Osteoblast (primary cell): ENCODE results near the gene TMC2. TPM values are rescaled to one million over a fixed set of nuclear protein-coding genes. Genes with fewer than 3 reads are reported as not detected.
"Not testable (repeated sequence)": the region's sequence is repeated elsewhere in the genome, so short reads cannot be mapped to it uniquely, and the experiment has no call there.

Experiments used
- DNase-seq: peaks from one replicate; pipeline ENCODE4 v3.0.0; 2011; ENCODE audit warnings: low spot score, mixed read lengths; ENCODE audit not compliant: insufficient read length; ENCODE audit errors: missing footprints
- H2AFZ ChIP-seq: 2 replicates; pipeline ENCODE4 v1.6.0; 2011; ENCODE audit warnings: mild to moderate bottlenecking, low read length
- H3K27ac ChIP-seq: 2 replicates; pipeline ENCODE4 v1.5.1; 2011; ENCODE audit warnings: mild to moderate bottlenecking, low read depth, low read length, moderate library complexity
- H3K27me3 ChIP-seq: 2 replicates; pipeline ENCODE4 v1.6.0; 2012; ENCODE audit warnings: mild to moderate bottlenecking, control low read depth, inconsistent platforms, low read length, moderate library complexity; ENCODE audit not compliant: insufficient read depth
- H3K36me3 ChIP-seq: 2 replicates; pipeline ENCODE4 v1.5.1; 2011; ENCODE audit warnings: mild to moderate bottlenecking, low read length, control low read depth, moderate library complexity; ENCODE audit not compliant: insufficient read depth
- H3K4me1 ChIP-seq: 2 replicates; pipeline ENCODE4 v1.5.1; 2011; ENCODE audit warnings: mild to moderate bottlenecking, low read length, control low read depth, moderate library complexity; ENCODE audit not compliant: insufficient read depth
- H3K4me2 ChIP-seq: 2 replicates; pipeline ENCODE4 v1.6.0; 2011; ENCODE audit warnings: mild to moderate bottlenecking, low read length; ENCODE audit not compliant: insufficient read depth
- H3K4me3 ChIP-seq: fragments of 200-600 bp; sonication (generic); 3 replicates; pipeline ENCODE4 v1.5.1; 2012; ENCODE audit warnings: mild to moderate bottlenecking, low read length, inconsistent platforms; ENCODE audit not compliant: insufficient read depth
- H3K79me2 ChIP-seq: 2 replicates; pipeline ENCODE4 v1.6.0; 2012; ENCODE audit warnings: mild to moderate bottlenecking, low read length, control low read depth, inconsistent platforms; ENCODE audit not compliant: insufficient read depth
- H3K9me3 ChIP-seq: 2 replicates; pipeline ENCODE4 v1.5.1; 2011; ENCODE audit warnings: low read depth, low read length, control low read depth
- H4K20me1 ChIP-seq: 2 replicates; pipeline ENCODE4 v1.6.0; 2012; ENCODE audit warnings: mild to moderate bottlenecking, low read length, control low read depth; ENCODE audit not compliant: insufficient read depth
- CTCF ChIP-seq: IDR thresholded peaks from 2 replicates; pipeline ENCODE4 v1.5.1; 2011; ENCODE audit warnings: mild to moderate bottlenecking, low read depth, low read length, moderate library complexity; ENCODE audit errors: extremely low read depth
- total RNA-seq: library from RNA; depleted of rRNA; stranded (reverse); fragments of >200 nt; gene quantifications from 2 replicates; pipeline ENCODE4 v1.2.3, GENCODE V29; 2012

TMC2 gene
- not detected in 2 replicates for total RNA-seq

GRCh38 chr20:2536560-2536986 lies at the start of gene TMC2:
Gene TMC2, plus strand, starts transcription at chr20:2536573. Its CDS starts 49 bp downstream, at chr20:2536622.
- H3K27ac ChIP-seq: no peak within 1 kb of the TSS
- TF ChIP-seq CTCF: no peak
- no peak within 1 kb of the TSS for H3K4me2 ChIP-seq
- H3K27me3 ChIP-seq: peaks cover 41% of the 10 kb centered on the region
- no peak for DNase-seq
- H3K9me3 ChIP-seq: no peaks in the 10 kb centered on the region
- H3K4me1 ChIP-seq: no peaks in the 10 kb centered on the region
- H3K36me3 ChIP-seq: no peaks in the 10 kb centered on the region
- no peaks in the 10 kb centered on the region for H3K79me2 ChIP-seq
- no peak within 1 kb of the TSS for H3K4me3 ChIP-seq
- H2AFZ ChIP-seq: no peak within 1 kb of the TSS
- no peaks in the 10 kb centered on the region for H4K20me1 ChIP-seq

- not testable (repeated sequence) for H3K4me1 ChIP-seq, DNase-seq, H4K20me1 ChIP-seq, H3K4me3 ChIP-seq, H3K9me3 ChIP-seq, H2AFZ ChIP-seq, H3K27ac ChIP-seq, H3K4me2 ChIP-seq, H3K27me3 ChIP-seq
- peaks cover 15% of the 10 kb centered on the region for H3K36me3 ChIP-seq
- peaks cover 26% of the 10 kb centered on the region for H3K79me2 ChIP-seq
Measured at GRCh38 chr20:2502808-2503384, 33.5 kb upstream of the TMC2 start.

- not testable (repeated sequence) for H3K9me3 ChIP-seq, H4K20me1 ChIP-seq, H3K27ac ChIP-seq, H2AFZ ChIP-seq, H3K36me3 ChIP-seq, H3K27me3 ChIP-seq, H3K4me2 ChIP-seq, H3K4me3 ChIP-seq, DNase-seq
- Histone ChIP-seq H3K79me2 (peaks cover 35% of the 10 kb centered on the region), H3K4me1 (peaks cover 14% of the 10 kb centered on the region)
Measured at GRCh38 chr20:2504803-2505202, 31.6 kb upstream of the TMC2 start.

- not testable (repeated sequence) for H2AFZ ChIP-seq, H3K27ac ChIP-seq, H3K36me3 ChIP-seq, DNase-seq, H3K9me3 ChIP-seq, H3K4me2 ChIP-seq, H3K27me3 ChIP-seq, H3K4me3 ChIP-seq, H4K20me1 ChIP-seq
- peaks cover 15% of the 10 kb centered on the region for H3K4me1 ChIP-seq
- peaks cover 29% of the 10 kb centered on the region for H3K79me2 ChIP-seq
Measured at GRCh38 chr20:2506426-2506825, 29.9 kb upstream of the TMC2 start.

GRCh38 chr20:2507464-2507863 lies 28.9 kb upstream of the TMC2 start:
- no peak for TF ChIP-seq CTCF
- peak overlapping the region; percentile 83 for H3K4me2 ChIP-seq
- peaks cover 15% of the 10 kb centered on the region for H3K4me1 ChIP-seq
- peak; percentile 45 for DNase-seq
- H2AFZ ChIP-seq: no peak overlapping the region
- H3K36me3 ChIP-seq: no peaks in the 10 kb centered on the region
- H3K27me3 ChIP-seq: no peaks in the 10 kb centered on the region
- H4K20me1 ChIP-seq: peaks cover 3% of the 10 kb centered on the region
- H3K4me3 ChIP-seq: peak overlapping the region; percentile 97
- no peak overlapping the region for H3K27ac ChIP-seq
- peaks cover 28% of the 10 kb centered on the region for H3K79me2 ChIP-seq
- no peaks in the 10 kb centered on the region for H3K9me3 ChIP-seq
